ENCODE results near the gene NEK7.

DNA sequence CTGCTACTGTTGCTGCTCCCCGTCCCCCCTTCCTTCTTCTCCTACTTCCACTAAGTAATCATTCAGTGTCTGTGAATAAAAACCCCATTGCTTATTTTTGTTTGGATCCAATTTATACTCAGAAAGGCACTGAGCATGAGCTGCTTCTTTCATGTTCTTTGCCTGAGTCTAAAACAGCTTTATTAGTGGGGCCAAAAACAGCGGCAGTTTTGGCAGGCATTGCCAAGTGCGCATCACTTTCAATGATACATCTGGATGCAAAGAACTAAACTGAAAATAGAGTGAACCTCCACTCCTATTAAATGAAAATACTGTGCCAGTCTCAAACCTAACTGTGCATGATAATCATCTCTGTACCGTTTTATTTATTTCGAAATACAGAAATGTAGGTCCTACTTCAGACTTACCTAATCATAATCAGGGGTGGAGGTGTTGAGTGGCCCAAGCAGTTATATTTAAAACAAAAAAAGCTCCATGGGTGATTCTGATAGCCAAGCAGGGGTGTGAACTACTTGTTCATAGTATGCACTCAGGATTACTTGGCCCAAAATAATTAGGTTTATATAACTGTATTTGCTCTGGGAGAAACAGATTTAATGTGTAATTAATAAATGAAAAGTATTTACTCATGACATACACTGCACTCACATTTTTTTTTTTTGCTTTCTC, 48.4 kb downstream of the NEK7 start:
- TF ChIP-seq, protein P1, sequence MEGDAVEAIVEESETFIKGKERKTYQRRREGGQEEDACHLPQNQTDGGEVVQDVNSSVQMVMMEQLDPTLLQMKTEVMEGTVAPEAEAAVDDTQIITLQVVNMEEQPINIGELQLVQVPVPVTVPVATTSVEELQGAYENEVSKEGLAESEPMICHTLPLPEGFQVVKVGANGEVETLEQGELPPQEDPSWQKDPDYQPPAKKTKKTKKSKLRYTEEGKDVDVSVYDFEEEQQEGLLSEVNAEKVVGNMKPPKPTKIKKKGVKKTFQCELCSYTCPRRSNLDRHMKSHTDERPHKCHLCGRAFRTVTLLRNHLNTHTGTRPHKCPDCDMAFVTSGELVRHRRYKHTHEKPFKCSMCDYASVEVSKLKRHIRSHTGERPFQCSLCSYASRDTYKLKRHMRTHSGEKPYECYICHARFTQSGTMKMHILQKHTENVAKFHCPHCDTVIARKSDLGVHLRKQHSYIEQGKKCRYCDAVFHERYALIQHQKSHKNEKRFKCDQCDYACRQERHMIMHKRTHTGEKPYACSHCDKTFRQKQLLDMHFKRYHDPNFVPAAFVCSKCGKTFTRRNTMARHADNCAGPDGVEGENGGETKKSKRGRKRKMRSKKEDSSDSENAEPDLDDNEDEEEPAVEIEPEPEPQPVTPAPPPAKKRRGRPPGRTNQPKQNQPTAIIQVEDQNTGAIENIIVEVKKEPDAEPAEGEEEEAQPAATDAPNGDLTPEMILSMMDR (IDR thresholded peaks at IDR 0.05): no peak
- no peak for TF ChIP-seq POLR2A (IDR thresholded peaks at IDR 0.05)

All from uterus (tissue), 2 donors.